Measurements from ENCODE around the gene GIGYF1. TPM values are rescaled to one million over a fixed set of nuclear protein-coding genes. Genes with fewer than 3 reads are reported as not detected.
A peak's percentile ranks its signal among the peaks of the same experiment; 100 is the strongest.

Gene GIGYF1
- total and polyA plus RNA-seq, 2 of the 13 experiments (the other 11 are each of a cell fraction or from before 2014, with no cell fraction given) = 7.6 to 16.1 TPM

- BruUV-seq (replicated peaks) = no TSS peak
- Histone ChIP-seq H4K20me1 (ENCODE audit: insufficient read depth, low read length) (no peaks in the 10 kb centered on the region), H3K4me3 (replicated peaks in 1 of 3; ENCODE audit: insufficient read depth in 1 of 3, low read depth in 2 of 3, low read length in 3 of 3) (no peak overlapping the region), H3K9ac (ENCODE audit: insufficient read depth, low read depth, low read length) (no peak overlapping the region), H3K9me3 (ENCODE audit: low read length) (no peaks in the 10 kb centered on the region), H2AFZ (ENCODE audit: low read length) (no peak overlapping the region), H3K4me1 (ENCODE audit: insufficient read depth, low read length) (peaks cover 14% of the 10 kb centered on the region), H3K27ac (ENCODE audit: extremely low read length, insufficient read depth, low read length) (no peak overlapping the region), H3K79me2 (ENCODE audit: insufficient read depth, low read length) (no peaks in the 10 kb centered on the region), H3K36me3 (replicated peaks in 1 of 2; ENCODE audit: control insufficient read depth in 1 of 2, insufficient read depth in 2 of 2, low read length in 2 of 2) (no peaks in the 10 kb centered on the region), H3K27me3 (ENCODE audit: control insufficient read depth in 1 of 2, insufficient read depth in 2 of 2, low read length in 2 of 2) (peaks cover 5 to 30% of the 10 kb centered on the region in 2 experiments; a peak in 4 of 5 replicates), H3K4me2 (ENCODE audit: low read depth, low read length) (no peak overlapping the region)
- intact Hi-C loops (cut with micrococcal nuclease; ENCODE audit: unreplicated experiment) = no loop called here
- ChIA-PET POLR2A (interaction anchor here (1.0 to 1.7 kb wide), 3 partner anchors 12 to 38 kb away, joined by 4 read pairs; partner anchors contain the start of genes GNB2 and MOSPD3), CTCF (ENCODE audit: low intra/inter-chr PET ratio, low total read pairs) (no interaction called here)
- ATAC-seq = peak; percentile 67
- in situ Hi-C loops (cut with HindIII; ENCODE audit: extremely low pct_ligation_motif_present, low pct_unique_long_range_greater_than_20kb) = no loop called here
- FAIRE-seq = peak; percentile 34
- 39% methylated on average over 14 of the region's 15 CpGs for WGBS (ENCODE audit: low lambda C conversion rate)
- no peak for DNase-seq (ENCODE audit: low spot score)
- no peak for TF ChIP-seq ZNF792 (CRISPR knock-in tag; IDR thresholded peaks at IDR 0.05)
- no peak for TF ChIP-seq ZNF281 (CRISPR knock-in tag; IDR thresholded peaks at IDR 0.05; ENCODE audit: borderline replicate concordance)
- no peak for TF ChIP-seq ELF1 (CRISPR knock-in tag; IDR thresholded peaks at IDR 0.05)
- peak; percentile 51; the same call in 1 of the 2 replicates for TF ChIP-seq CEBPB (IDR thresholded peaks at IDR 0.05; ENCODE audit: borderline replicate concordance, low read depth, low read length)
- TF ChIP-seq NBN (conservative IDR thresholded peaks at IDR 0.05) = 0 out of 2 replicates have a peak, but pooled peaks have one; percentile 34
- TF ChIP-seq MEF2D (CRISPR knock-in tag; IDR thresholded peaks at IDR 0.05) = no peak
- TF ChIP-seq RAD51 (IDR thresholded peaks at IDR 0.05; ENCODE audit: borderline replicate concordance) = peak; percentile 17; the same call in 1 of the 2 replicates
- no peak for TF ChIP-seq ZNF275 (CRISPR knock-in tag; IDR thresholded peaks at IDR 0.05; ENCODE audit: borderline replicate concordance)
- 0 out of 2 replicates have a peak, but pooled peaks have one; percentile 47 for TF ChIP-seq NONO (IDR thresholded peaks at IDR 0.05)
- no peak for TF ChIP-seq NONO (CRISPR knock-in tag; conservative IDR thresholded peaks at IDR 0.05)
- TF ChIP-seq FOXP1 (IDR thresholded peaks at IDR 0.05) = 0 out of 2 replicates have a peak, but pooled peaks have one; percentile 40
- no peak for TF ChIP-seq FOXP1 (CRISPR knock-in tag; IDR thresholded peaks at IDR 0.05)
- no peak for TF ChIP-seq THAP11 (CRISPR knock-in tag; IDR thresholded peaks at IDR 0.05)
- no peak for TF ChIP-seq CBFB (CRISPR knock-in tag; IDR thresholded peaks at IDR 0.05)
- 0 out of 2 replicates have a peak, but pooled peaks have one; percentile 16 for TF ChIP-seq UBTF (CRISPR knock-in tag; IDR thresholded peaks at IDR 0.05)
- peak; percentile 72 for TF ChIP-seq TEAD3 (CRISPR knock-in tag; optimal IDR thresholded peaks at IDR 0.05; ENCODE audit: borderline replicate concordance)
- TF ChIP-seq CEBPG (CRISPR knock-in tag; IDR thresholded peaks at IDR 0.05) = 0 out of 2 replicates have a peak, but pooled peaks have one; percentile 6
- peak; percentile 26; the same call in 1 of the 2 replicates for TF ChIP-seq SALL1 (CRISPR knock-in tag; IDR thresholded peaks at IDR 0.05)
These were observed 44.1 kb downstream of the GIGYF1 start for GRCh38 chr7:100649826-100650565.

Data from HepG2 (cell line).